WI38 (cell line): Measurements from ENCODE around the gene ROR2.

Experiments used
- H3K4me3 ChIP-seq: 2 replicates; pipeline ENCODE4 v1.5.1; 2011; ENCODE audit warnings: low read depth, mild to moderate bottlenecking, control low read depth, low read length
- TF ChIP-seq, protein P1 (sequence below): IDR thresholded peaks from 2 replicates; pipeline ENCODE4 v1.5.1; 2012; ENCODE audit warnings: low read depth, mild to moderate bottlenecking, control low read depth, low read length

ROR2 gene

DNA sequence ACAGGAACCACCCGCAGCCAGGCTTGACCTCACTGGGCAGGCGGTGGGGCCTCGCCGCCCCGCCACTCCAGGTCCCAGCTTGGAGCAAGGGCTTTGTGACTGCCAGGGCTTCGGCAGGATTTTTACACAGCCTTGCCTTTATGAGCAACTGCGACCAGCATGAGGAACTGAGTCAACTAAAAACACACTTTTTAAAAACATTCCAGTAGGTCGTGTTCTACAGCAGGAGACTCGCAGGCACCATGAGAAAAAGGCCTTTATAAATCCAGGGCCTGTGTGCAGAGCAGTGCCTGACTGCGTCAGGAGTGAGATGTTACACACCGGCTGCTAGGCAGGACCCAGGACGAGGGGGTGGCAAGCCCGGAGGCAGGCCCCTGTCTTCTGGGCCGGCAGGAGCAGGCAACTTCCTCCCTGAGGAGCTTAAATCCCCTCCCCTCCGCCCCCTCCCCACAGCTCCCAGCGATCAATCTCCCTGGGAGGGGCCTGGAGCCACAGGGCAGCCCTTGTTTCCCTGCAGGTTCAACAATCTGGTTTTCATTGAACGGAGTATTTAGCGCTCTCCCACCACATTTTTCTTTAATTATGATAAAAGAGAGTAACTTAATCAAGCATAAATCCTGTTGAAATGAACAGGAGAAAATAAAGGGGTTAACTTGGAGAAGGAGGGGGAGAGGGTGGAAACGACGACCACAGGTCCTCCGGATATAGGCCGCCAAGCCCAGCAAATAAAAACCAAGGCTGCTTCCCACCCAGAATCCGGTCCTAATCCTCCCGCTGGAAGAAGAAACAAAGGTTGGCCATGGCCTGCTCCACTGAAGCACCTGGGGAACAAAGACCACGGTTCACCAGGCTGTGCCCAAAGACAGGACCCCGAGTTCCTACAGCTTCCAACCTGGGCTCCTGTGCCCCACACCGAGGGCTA is 92.5 kb downstream of the ROR2 start:
- TF ChIP-seq, protein P1, sequence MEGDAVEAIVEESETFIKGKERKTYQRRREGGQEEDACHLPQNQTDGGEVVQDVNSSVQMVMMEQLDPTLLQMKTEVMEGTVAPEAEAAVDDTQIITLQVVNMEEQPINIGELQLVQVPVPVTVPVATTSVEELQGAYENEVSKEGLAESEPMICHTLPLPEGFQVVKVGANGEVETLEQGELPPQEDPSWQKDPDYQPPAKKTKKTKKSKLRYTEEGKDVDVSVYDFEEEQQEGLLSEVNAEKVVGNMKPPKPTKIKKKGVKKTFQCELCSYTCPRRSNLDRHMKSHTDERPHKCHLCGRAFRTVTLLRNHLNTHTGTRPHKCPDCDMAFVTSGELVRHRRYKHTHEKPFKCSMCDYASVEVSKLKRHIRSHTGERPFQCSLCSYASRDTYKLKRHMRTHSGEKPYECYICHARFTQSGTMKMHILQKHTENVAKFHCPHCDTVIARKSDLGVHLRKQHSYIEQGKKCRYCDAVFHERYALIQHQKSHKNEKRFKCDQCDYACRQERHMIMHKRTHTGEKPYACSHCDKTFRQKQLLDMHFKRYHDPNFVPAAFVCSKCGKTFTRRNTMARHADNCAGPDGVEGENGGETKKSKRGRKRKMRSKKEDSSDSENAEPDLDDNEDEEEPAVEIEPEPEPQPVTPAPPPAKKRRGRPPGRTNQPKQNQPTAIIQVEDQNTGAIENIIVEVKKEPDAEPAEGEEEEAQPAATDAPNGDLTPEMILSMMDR = no peak
- H3K4me3 ChIP-seq = no peak overlapping the region

- no peak overlapping the region for H3K4me3 ChIP-seq
- TF ChIP-seq, protein P1 = no peak
Measured at GRCh38 chr9:91856419-91856818, 93.6 kb downstream of the ROR2 start.

DNA sequence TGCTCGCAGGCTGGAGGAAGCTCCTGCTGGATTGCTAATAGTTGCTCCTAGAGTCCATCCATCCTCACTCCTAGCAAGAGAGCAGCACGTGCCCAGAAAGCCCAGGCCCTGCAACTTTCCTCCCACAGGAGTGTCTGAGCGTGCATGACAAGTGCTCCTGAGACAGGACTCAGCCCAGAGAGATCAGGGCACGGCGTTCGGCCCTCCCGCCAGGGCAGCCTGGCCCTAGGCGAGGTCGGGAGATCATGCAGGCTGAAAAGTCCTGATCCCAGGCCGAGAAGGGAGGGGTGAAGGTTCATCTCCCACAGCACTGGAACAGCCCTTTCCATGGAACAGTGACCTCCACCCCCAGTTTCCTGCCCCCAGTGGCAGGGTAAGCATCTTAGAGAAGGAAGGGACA is 94.8 kb downstream of the ROR2 start:
- no peak overlapping the region for H3K4me3 ChIP-seq
- TF ChIP-seq, protein P1 = no peak

DNA sequence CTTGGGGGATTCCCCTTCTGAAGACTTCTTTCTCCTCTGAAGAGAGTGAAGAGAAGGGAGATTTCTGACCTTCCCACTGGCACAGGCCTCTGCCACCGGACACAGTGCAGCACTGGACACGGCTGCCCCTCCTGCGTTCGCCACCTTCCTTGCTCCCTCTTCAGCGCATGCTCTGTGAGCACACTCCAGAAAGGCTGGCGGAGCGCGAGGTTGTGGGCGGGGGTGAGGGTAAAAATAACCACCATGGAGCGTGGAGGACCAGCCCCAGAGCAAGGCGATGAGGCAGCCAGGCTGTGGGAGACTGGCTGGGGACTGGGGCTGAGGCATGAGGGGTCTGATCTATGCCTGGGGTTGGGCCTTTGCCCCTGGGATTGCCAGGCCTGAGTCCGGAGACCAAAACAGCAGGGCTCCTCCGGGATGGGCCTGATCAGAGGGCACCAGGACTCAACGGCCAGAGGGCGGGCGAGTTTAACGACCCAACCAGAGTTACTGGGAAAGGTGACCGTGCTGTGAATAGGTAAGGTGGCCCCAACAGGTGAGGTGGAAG is 97.2 kb downstream of the ROR2 start:
- H3K4me3 ChIP-seq = no peak overlapping the region
- TF ChIP-seq, protein P1 = no peak

DNA sequence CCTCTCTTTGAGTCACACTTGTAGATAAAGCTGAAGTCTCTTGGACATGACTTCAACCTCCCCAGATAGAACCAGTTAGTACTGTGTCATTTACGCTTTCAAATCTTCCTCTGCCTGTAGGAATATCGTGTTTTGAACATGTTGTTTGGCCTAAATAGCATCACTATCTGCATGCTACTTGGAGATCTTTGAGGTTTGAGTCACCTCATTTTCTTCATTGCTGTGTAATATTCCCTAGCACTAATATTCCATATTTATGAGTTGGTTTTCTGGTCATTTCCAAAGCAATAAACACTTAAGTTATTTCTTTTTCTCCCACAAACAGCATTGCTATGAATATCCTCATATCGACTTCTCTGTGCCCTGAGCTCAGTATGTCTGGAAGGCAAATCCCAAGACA is 100.3 kb downstream of the ROR2 start:
- no peak overlapping the region for H3K4me3 ChIP-seq
- TF ChIP-seq, protein P1 = no peak

DNA sequence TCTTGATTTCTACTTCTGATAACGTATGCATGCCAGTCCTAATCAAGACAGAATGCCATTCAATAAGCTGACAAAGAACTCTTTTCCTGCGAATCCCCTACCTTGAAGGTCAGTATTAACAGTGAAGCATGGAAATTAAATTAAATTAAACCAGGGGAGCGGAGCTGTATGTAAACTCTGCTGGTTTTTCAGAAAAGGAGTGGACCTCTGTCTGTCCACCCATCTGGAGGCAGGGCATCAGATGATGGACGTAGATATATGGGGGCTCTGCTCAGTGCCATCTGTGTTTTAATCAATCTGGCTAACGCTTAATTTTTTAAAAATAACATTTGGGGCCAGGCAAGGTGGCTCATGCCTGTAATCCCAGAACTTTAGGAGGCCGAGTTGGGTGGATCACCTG is 101.9 kb downstream of the ROR2 start:
- H3K4me3 ChIP-seq = no peak overlapping the region
- TF ChIP-seq, protein P1 = no peak

DNA sequence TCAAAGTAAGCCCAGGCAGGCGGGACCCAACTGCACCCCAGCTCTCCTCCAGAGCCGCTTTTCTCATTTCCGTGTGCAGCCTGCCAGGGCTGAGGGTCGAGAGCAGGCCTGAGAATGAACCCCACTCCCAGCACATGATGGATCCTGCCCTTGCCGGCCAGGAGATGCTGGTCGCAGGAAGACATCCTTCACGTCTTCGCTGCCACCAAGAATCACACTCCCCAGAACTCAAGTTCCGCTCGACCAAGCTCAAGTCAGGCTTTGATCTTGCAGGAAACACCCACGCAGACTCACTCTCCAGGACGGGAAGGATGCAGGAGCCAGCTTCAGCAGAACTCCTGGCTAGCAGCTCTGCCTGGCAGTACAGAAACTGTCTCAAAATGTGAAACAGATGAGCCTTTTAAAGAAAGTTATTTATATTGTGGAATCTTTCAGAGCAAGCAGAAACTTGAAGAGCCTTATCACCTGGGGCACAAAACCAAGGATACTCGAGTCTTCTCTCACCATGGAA is 102.4 kb downstream of the ROR2 start:
- no peak overlapping the region for H3K4me3 ChIP-seq

More for the DNA sequence above, 102.4 kb downstream of the ROR2 start:
- TF ChIP-seq, protein P1 = no peak
